CD4-positive, alpha-beta T cell (primary cell): Measurements from ENCODE around the gene ZSCAN4. TPM values are rescaled to one million over a fixed set of nuclear protein-coding genes. Genes with fewer than 3 reads are reported as not detected.

ENCODE experiments used
- ATAC-seq: fragments of 200-7000 bp; cut with Tn5 transposase; one replicate; pipeline ENCODE4 v1.10.0; 2022; ENCODE audit warnings: mild to moderate bottlenecking; ENCODE audit not compliant: poor library complexity
- CTCF ChIA-PET: fragments of 350-600 bp; sonication (Branson Sonifier 250); formaldehyde crosslinking; loops from one replicate; lab custom pipeline; 2021; ENCODE audit warnings: antibody characterized with exemption, inconsistent platforms; lab: Charles Lee
- POLR2A ChIA-PET: fragments of 350-600 bp; sonication (Branson Sonifier 250); formaldehyde crosslinking; loops from one replicate; lab custom pipeline; 2021; ENCODE audit warnings: antibody characterized with exemption, inconsistent platforms; lab: Charles Lee
- DNase-seq, 14 experiments: peaks; one replicate each; pipeline ENCODE4 v3.0.0-alpha.2; 2013 to 2020; ENCODE audit warnings: mixed read lengths in 2 of 14
- H3K27ac ChIP-seq, 2 donors: one replicate each; pipeline versions ENCODE4 v1.5.1 to v1.7.0; 2013; ENCODE audit warnings: low read length in 2 of 2, low read depth in 1 of 2, mild to moderate bottlenecking in 1 of 2
- H3K27me3 ChIP-seq, 2 experiments: 1 replicate in 1 of 2; 2 replicates in 1 of 2; pipeline versions ENCODE4 v1.6.1 to v1.7.0; 2013; ENCODE audit warnings: low read length in 2 of 2, control low read depth in 1 of 2, mild to moderate bottlenecking in 1 of 2, moderate library complexity in 1 of 2; ENCODE audit not compliant: insufficient read depth in 2 of 2, control insufficient read depth in 1 of 2
- H3K36me3 ChIP-seq: one replicate; pipeline ENCODE4 v1.6.1; 2013; ENCODE audit warnings: low read length, control low read depth; ENCODE audit not compliant: insufficient read depth
- H3K4me1 ChIP-seq: one replicate; pipeline ENCODE4 v1.6.1; 2013; ENCODE audit warnings: low read length, control low read depth; ENCODE audit not compliant: insufficient read depth
- H3K4me3 ChIP-seq: one replicate; pipeline ENCODE4 v1.5.1; 2013; ENCODE audit warnings: mild to moderate bottlenecking, low read length, moderate library complexity
- H3K9me3 ChIP-seq, 2 experiments: 1 replicate in 1 of 2; 2 replicates in 1 of 2; pipeline versions ENCODE4 v1.6.1 to v1.7.0; 2013; ENCODE audit warnings: low read length in 2 of 2, mild to moderate bottlenecking in 2 of 2, control low read depth in 1 of 2, moderate library complexity in 1 of 2; ENCODE audit not compliant: control insufficient read depth in 1 of 2, insufficient read depth in 1 of 2
- H3K27ac Mint-ChIP-seq: one replicate; pipeline ENCODE4 v1.8.0; 2020; ENCODE audit warnings: mixed read lengths
- H3K27me3 Mint-ChIP-seq: one replicate; pipeline ENCODE4 v1.8.0; 2021; ENCODE audit warnings: mixed read lengths
- H3K36me3 Mint-ChIP-seq: one replicate; pipeline ENCODE4 v1.8.0; 2021; ENCODE audit warnings: low read depth, mixed read lengths
- H3K4me1 Mint-ChIP-seq: one replicate; pipeline ENCODE4 v1.8.0; 2021; ENCODE audit warnings: low read depth, mixed read lengths
- H3K4me3 Mint-ChIP-seq: one replicate; pipeline ENCODE4 v1.8.0; 2020; ENCODE audit warnings: mild to moderate bottlenecking, mixed read lengths
- H3K9me3 Mint-ChIP-seq: one replicate; pipeline ENCODE4 v1.8.0; 2020; ENCODE audit warnings: mixed read lengths
- intact Hi-C, 2 experiments: fragments of 100-400 bp; cut with DNase I in 1 of 2; cut with micrococcal nuclease in 1 of 2; formaldehyde crosslinking; loops; one replicate each; pipeline versions ENCODE4 v1.15.1 to v1.9.0; 2023 to 2025; cut with DNase I, micrococcal nuclease
- total RNA-seq, 174 experiments: library from RNA in 2 of 174; stranded (reverse) in 2 of 174; gene quantifications; one replicate each; pipeline ENCODE4 v1.2.3 and lab custom pipeline; 2021 to 2026
- TF ChIP-seq, protein P1 (sequence below): fragments of 200-600 bp; IDR thresholded peaks from one replicate; pipeline ENCODE4 v1.8.0; 2022; ENCODE audit warnings: antibody characterized with exemption, mild to moderate bottlenecking

The ZSCAN4 gene
- total RNA-seq, 2 experiments from 2014 or later: not detected

- Histone ChIP-seq H3K27me3 (no peaks in the 10 kb centered on the region), H3K4me3 (no peak overlapping the region), H3K9me3 (peaks cover 32 to 72% of the 10 kb centered on the region in 2 experiments), H3K4me1 (no peaks in the 10 kb centered on the region), H3K27ac (no peak overlapping the region), H3K36me3 (peaks cover 57% of the 10 kb centered on the region)
- Mint-ChIP-seq H3K27ac (no peak overlapping the region), H3K4me3 (no peak overlapping the region), H3K9me3 (peaks cover 25% of the 10 kb centered on the region), H3K27me3 (no peaks in the 10 kb centered on the region), H3K36me3 (peaks cover 93% of the 10 kb centered on the region), H3K4me1 (peaks cover 5% of the 10 kb centered on the region)
- ChIA-PET POLR2A (no interaction called here), CTCF (no interaction called here)
- ATAC-seq: no peak
- intact Hi-C loops: no loop called here
- no peak for DNase-seq
- TF ChIP-seq, protein P1, sequence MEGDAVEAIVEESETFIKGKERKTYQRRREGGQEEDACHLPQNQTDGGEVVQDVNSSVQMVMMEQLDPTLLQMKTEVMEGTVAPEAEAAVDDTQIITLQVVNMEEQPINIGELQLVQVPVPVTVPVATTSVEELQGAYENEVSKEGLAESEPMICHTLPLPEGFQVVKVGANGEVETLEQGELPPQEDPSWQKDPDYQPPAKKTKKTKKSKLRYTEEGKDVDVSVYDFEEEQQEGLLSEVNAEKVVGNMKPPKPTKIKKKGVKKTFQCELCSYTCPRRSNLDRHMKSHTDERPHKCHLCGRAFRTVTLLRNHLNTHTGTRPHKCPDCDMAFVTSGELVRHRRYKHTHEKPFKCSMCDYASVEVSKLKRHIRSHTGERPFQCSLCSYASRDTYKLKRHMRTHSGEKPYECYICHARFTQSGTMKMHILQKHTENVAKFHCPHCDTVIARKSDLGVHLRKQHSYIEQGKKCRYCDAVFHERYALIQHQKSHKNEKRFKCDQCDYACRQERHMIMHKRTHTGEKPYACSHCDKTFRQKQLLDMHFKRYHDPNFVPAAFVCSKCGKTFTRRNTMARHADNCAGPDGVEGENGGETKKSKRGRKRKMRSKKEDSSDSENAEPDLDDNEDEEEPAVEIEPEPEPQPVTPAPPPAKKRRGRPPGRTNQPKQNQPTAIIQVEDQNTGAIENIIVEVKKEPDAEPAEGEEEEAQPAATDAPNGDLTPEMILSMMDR: no peak
Measured at GRCh38 chr19:57641715-57642234, 27.0 kb upstream of the ZSCAN4 start.

GRCh38 chr19:57642396-57643046 lies 26.2 kb upstream of the ZSCAN4 start:
- H3K27ac ChIP-seq: no peak overlapping the region
- H3K9me3 ChIP-seq: peaks cover 28 to 71% of the 10 kb centered on the region in 2 experiments
- intact Hi-C loops: no loop called here
- H3K36me3 Mint-ChIP-seq: peaks cover 89% of the 10 kb centered on the region
- peaks cover 27% of the 10 kb centered on the region for H3K9me3 Mint-ChIP-seq
- H3K27ac Mint-ChIP-seq: no peak overlapping the region
- peaks cover 50% of the 10 kb centered on the region for H3K36me3 ChIP-seq
- peaks cover 5% of the 10 kb centered on the region for H3K4me1 Mint-ChIP-seq
- DNase-seq: no peak
- ChIA-PET CTCF (no interaction called here), POLR2A (no interaction called here)
- H3K4me3 ChIP-seq: no peak overlapping the region
- no peak for ATAC-seq
- TF ChIP-seq, protein P1: no peak
- H3K27me3 Mint-ChIP-seq: no peaks in the 10 kb centered on the region
- H3K4me1 ChIP-seq: no peaks in the 10 kb centered on the region
- no peaks in the 10 kb centered on the region for H3K27me3 ChIP-seq
- H3K4me3 Mint-ChIP-seq: no peak overlapping the region

GRCh38 chr19:57643734-57644133 lies 25.0 kb upstream of the ZSCAN4 start:
- Histone ChIP-seq H3K27ac (no peak overlapping the region), H3K9me3 (peaks cover 27 to 62% of the 10 kb centered on the region in 2 experiments), H3K27me3 (no peaks in the 10 kb centered on the region), H3K4me3 (no peak overlapping the region), H3K36me3 (peaks cover 38% of the 10 kb centered on the region), H3K4me1 (no peaks in the 10 kb centered on the region)
- Mint-ChIP-seq H3K36me3 (peaks cover 88% of the 10 kb centered on the region), H3K27ac (no peak overlapping the region), H3K9me3 (peaks cover 29% of the 10 kb centered on the region), H3K27me3 (no peaks in the 10 kb centered on the region), H3K4me1 (no peaks in the 10 kb centered on the region), H3K4me3 (no peak overlapping the region)
- ATAC-seq (no peak), DNase-seq (no peak)
- intact Hi-C loops: no loop called here
- ChIA-PET POLR2A (interaction anchor here (0.7 kb wide), 1 partner anchor 421 kb away, joined by 3 read pairs; no protein-coding TSS in a partner anchor), CTCF (no interaction called here)
- TF ChIP-seq, protein P1: no peak
